Esophagus mucosa (tissue), 1 donor: Measurements from ENCODE around the gene ERVFRD-1. TPM values are rescaled to one million over a fixed set of nuclear protein-coding genes. Genes with fewer than 3 reads are reported as not detected.
A peak's percentile ranks its signal among the peaks of the same experiment; 100 is the strongest.
"Not testable (repeated sequence)": the region's sequence is repeated elsewhere in the genome, so short reads cannot be mapped to it uniquely, and the experiment has no call there.

Experiments
- ATAC-seq: fragments of 200-7000 bp; cut with Tn5 transposase; one replicate; pipeline ENCODE4 v1.9.1; 2020
- total RNA-seq: library from RNA; stranded (reverse); gene quantifications from one replicate; pipeline ENCODE4 v1.2.4, GENCODE V29; 2023
- donor health status: DM: yes; HTN: yes; CAD: no.

Gene ERVFRD-1
- total RNA-seq, 1 donor from 2014 or later, result not detected

GRCh38 chr6:11128608-11129007 is 17.1 kb upstream of the ERVFRD-1 start:
- peak; percentile 10 for ATAC-seq

DNA sequence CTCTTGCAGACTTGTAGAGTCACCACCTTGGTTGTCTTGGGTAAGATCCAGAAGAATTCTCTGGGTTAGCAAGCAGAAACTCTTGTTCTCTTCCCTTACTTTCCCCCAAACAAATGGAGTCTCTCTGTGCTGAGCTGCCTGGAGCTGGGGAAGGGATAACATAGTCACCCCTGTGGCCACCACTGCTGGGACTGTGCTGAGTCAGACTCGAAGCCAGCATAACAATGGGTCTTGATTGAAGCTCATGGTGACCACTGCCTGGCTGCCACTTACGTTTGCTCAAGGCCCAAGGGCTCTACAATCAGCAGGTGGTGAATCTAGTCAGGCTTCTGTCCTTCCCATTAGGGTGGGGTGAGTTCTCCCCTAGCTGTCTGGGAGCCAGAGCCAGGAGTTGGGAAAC is 15.4 kb upstream of the ERVFRD-1 start:
- peak; percentile 31 for ATAC-seq

- no peak for ATAC-seq
These were observed 12.5 kb upstream of the ERVFRD-1 start for GRCh38 chr6:11123978-11124377.

GRCh38 chr6:11122380-11122779 is 10.9 kb upstream of the ERVFRD-1 start:
- ATAC-seq, result no peak

GRCh38 chr6:11121851-11122250 is 10.3 kb upstream of the ERVFRD-1 start:
- no peak for ATAC-seq

DNA sequence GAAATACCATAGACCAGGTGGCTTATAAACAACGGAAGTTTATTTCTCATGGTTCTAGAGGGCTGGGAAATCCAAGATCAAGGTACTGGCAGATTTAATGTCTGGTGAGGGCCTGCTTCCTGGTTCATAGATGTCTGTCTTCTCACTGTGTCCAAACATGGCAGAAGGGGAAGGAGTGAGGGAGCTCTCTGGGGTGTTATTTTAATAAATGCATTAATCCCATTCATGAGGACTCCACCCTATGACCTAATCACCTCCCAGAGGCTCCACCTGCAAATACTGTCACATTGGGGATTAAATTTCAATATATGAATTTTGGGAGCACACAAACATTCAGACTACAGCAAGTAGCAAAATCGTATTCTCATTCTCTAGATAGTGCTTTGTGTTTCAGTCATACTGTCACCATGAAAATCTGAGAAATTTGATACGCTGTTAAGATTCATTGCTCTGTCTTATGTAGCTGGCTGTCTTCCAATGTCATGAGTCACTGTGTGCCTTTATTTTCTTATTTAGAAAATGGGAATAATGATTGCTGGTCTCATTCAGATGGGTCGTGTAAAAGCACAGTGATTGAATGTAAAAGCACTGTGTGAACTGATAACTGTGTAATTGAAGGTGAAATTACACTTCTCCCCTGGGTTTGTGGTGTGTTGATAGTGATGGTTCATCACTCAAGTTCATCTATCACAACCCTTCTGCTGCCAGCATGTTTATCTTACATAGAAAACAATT is 8.9 kb upstream of the ERVFRD-1 start:
- peak; percentile 86 for ATAC-seq

DNA sequence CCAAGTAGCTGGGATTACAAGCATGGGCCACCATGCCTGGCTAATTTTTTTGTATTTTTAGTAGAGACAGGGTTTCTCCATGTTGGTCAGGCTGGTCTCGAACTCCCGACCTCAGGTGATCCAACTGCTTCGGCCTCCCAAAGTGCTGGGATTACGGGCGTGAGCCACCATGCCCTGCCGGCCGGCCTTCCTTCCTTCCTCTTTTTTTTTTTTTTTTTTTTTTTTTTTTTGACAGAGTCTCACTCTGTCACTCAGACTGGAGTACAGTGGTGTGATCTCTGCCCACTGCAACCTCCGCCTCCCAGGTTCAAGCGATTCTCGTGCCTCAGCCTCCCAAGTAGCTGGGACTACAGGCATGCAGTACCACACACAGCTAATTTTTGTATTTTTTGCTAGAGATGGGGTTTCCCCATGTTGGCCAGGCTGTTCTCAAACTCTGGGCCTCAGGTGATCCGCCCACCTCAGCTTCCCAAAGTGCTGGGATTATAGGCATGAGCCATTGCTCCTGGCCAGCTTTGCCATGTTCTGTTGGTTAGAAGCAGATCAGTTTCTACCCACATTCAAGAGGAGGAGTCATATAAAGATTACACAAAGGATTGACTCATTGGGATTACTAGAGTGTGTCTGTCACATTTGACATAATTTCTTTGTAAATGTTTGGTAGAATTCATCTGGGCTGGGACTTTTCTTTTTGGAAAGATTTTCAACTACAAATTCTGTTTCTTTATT is 4.4 kb upstream of the ERVFRD-1 start:
- peak; percentile 81 for ATAC-seq

DNA sequence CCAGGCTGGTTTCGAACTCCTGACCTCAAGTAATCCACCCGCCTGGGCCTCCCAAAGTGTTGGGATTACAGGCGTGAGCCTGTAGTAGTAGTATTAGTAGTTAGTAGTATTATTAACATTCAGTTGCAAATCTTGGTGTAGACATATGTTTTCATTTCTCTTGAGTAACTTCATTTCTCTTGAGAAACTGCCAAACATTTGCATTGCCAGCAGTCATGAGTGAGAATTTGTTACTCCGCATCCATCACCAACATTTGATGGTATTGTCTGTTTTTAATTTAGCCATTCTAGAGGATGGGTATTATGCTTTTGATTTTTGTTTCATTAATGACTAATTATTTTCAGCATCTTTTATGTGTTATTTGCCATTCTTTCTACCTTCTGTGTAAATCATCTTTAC is 1.5 kb upstream of the ERVFRD-1 start:
- no peak for ATAC-seq

- ATAC-seq, result no peak
These were observed 378 bp upstream of the ERVFRD-1 start for GRCh38 chr6:11111769-11112437.

DNA sequence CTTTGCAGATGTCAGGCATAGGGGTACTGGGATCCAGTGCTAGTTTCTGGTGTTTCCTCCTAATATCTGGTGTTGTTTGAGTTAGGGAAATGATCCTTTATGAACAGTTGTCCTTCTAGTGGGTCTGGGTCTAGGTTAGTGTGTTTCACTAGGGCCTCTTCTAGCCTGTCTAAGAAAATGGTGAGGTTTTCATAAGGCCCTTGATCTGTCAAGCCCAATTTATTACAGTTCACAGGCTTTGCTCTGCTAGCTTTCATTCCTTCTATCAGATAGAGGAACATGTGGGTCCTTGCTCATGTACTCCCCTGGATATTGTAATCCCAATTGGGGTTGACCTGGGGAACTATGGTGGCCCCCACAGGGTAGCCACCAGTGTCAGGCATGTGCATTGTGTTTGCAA is 2.8 kb downstream of the ERVFRD-1 start:
- no peak for ATAC-seq

DNA sequence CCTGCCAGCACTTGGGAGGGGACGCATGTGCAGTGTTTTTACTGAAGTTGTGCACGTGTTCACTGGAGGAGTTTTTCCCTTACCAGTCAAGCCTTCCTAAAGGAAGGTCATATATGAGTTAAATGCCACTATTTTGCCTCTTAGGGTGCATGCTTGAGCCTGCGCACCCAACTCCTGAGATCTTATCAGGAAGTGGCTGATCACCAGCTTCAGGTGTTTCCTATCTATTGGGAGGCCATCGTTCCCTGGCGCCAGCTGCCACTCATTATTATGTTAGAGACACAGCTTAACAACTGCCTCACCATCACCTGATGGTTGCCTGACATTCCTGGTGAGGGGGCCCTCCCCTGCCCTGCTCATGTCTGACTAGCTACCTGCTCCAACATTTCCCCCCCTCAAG is 8.5 kb downstream of the ERVFRD-1 start:
- no peak for ATAC-seq

DNA sequence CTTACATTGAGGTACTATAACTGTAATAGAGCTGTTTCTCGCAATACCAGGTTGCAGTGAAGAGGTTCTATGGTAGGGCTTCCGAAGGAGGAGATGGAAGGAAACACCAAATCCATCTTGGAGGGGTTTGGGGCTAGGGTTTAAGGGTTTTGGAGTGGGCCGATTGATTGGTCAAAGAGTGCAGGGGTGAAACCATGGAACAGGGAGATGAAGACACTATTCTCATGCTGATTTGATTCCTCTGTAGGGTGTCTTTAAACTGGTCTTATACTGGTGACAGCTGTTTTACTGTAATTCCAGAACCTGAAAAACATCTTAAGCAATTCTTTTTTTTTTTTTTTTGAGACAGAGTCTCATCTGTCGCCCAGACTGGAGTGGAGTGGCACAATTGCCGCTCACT is 10.1 kb downstream of the ERVFRD-1 start:
- no peak for ATAC-seq

DNA sequence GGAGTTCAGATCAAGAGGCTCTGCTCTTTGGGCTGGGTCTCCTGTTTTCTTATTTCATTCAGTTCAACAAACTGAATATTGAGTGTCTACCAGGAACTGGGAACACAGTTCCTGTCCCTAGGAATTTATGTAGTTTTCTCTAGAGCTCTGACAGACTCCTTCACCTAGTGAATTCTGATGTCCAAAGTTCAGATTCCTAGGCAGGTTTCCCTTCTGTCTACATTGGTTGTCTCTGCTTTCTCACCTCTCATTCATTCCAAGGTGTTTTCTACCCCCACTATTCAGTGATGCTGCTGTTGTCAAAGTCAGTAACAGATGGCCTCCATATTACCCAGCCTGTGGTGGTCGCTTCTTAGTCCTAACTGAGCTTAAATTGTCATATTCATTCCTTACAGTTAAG is 13.5 kb downstream of the ERVFRD-1 start:
- no peak for ATAC-seq

DNA sequence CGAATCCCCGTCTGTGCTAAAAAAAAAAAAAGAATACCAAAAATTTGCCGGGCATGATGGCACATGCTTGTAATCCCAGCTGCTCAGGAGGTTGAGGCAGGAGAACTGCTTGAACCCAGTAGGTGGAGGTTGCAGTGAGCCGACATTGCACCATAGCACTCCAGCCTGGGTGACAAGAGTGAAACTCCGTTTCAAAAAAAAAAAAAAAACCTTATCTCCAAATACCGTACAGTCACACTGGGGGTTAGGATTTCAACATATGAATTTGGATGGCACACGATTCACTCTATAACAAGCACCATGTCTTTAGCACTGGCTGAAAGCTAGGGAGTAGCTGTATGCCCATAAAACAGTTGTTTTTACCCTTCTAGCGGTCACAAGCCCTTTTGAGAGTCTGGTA is 14.0 kb downstream of the ERVFRD-1 start:
- ATAC-seq, result no peak

DNA sequence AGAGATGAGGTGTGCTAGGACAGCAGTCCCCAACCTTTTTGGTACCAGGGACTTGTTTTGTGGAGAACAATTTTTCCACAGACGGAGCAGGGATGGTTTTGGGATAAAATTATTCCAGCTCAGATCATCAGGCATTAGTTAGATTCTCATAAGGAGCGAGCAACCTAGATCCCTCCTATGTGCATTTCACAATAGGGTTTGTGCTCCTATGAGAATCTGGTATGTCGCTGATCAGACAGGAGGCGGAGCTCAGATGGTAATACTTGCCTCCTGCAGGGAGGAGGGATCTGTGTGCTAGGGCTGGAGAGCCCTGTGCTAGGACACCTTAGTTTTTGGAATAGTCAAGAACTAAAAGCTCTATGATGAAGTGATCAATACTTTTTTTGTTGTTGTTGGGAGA is 15.4 kb downstream of the ERVFRD-1 start:
- ATAC-seq, result peak; percentile 57

DNA sequence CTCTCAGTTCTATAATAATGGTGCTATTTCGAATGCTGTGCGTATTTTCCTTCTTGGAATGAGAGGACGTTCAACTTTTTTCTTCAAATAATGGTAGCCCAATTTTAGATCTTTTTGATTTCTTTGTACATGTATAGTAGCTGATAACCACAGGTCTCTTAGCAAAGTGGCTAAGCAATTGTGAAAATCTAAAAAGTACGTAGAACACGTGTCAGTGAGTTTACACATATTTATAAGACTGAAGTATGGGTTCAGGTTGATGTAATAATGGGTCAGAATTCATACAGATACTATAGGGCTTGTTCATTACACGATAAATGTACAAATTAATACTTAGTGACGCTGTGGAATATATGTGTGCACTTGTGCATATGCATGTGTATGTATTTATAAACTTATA is 16.6 kb downstream of the ERVFRD-1 start:
- ATAC-seq, result no peak

GRCh38 chr6:11094411-11094851 is 17.1 kb downstream of the ERVFRD-1 start:
- ATAC-seq, result no peak

GRCh38 chr6:11093626-11094410 is 17.7 kb downstream of the ERVFRD-1 start, which contains the start of gene SMIM13:
Gene SMIM13, plus strand, starts transcription at chr6:11093834. Its CDS starts 480 bp downstream, at chr6:11094314.
- ATAC-seq, result peak; percentile 98

GRCh38 chr6:11093376-11093625 is 18.2 kb downstream of the ERVFRD-1 start:
- ATAC-seq, result peak; percentile 39

DNA sequence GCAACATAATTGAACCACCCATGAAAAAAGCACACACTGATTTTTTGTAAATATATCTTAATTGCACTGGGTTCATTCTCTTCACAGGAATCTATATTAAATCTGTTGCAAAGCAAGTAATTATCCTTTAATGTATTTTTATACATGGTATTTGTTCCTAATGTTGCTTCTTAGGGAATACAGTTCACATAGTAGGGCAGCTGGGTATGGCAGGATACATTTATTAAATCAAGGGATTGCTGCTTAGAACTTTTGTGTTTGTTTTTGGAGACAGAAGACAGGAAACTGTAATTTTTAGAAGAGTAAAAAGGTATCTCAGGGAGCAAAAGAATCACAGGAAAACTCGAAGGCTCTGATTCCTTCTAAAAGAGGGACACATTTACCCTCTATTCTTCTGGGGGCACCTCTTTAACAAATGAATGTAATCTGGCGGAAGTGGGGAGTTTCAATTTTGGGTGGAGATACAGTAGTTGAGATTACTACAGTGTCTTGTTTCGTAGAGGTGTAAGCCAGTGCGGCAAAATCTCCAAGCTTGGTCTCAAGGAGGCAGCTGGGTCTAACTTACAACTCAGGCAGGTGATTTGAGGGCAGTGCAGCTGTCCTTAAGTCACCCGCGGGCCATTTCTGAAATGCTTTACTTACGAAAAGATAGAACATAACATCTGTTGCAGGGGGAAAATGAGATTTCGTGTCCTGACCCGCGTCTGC is 18.7 kb downstream of the ERVFRD-1 start:
- peak; percentile 13 for ATAC-seq

DNA sequence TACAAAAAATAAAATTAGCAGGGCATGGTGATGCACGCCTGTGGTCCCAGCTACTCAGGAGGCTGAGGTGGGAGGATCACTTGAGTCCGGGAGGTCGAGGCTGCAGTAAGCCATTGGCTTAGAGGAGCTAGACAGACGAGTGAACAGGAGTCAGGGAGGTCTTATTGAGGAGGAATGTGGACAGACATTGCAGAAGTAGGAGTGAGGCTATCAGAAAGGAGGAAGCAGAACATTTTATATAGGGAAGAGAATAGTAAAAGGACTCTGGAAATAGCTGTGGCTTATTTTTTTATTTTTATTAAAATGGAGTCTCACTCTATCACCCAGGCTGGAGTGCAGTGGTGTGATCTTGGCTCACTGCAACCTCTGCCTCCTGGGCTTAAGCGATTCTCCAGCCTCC is 20.4 kb downstream of the ERVFRD-1 start:
- not testable (repeated sequence) for ATAC-seq

GRCh38 chr6:11089695-11090094 is 21.8 kb downstream of the ERVFRD-1 start:
- ATAC-seq, result no peak
